Measurements from ENCODE around the gene SMARCAL1. TPM values are rescaled to one million over a fixed set of nuclear protein-coding genes. Genes with fewer than 3 reads are reported as not detected.

Gene SMARCAL1
- total and polyA plus RNA-seq, 4 donors, result 3.4 to 9.3 (median 5.4) TPM

GRCh38 chr2:216490061-216490460, 77.8 kb downstream of the SMARCAL1 start:
- no peaks in the 10 kb centered on the region for H3K27me3 ChIP-seq (ENCODE audit: control insufficient read depth in 4 of 4, insufficient read depth in 4 of 4, low read length in 3 of 4)
- no peak for DNase-seq (ENCODE audit: low spot score)
- WGBS, result 78% methylated on average over 1 of the region's 1 CpG
- no peaks in the 10 kb centered on the region for H3K4me1 ChIP-seq (ENCODE audit: control insufficient read depth in 4 of 4, insufficient read depth in 4 of 4, low read length in 3 of 4)
- TF ChIP-seq CTCF (IDR thresholded peaks at IDR 0.05; ENCODE audit: low read depth, low read length, missing input control), result no peak
- no peak for TF ChIP-seq MAX (IDR thresholded peaks at IDR 0.05)
- no peak for TF ChIP-seq ATF3 (IDR thresholded peaks at IDR 0.05)
- TF ChIP-seq SP1 (IDR thresholded peaks at IDR 0.05), result no peak
- TF ChIP-seq FOXA1 (IDR thresholded peaks at IDR 0.05), result no peak
- no peak overlapping the region for H3K4me3 ChIP-seq (ENCODE audit: low read depth in 1 of 3, low read length in 3 of 3)
- H3K36me3 ChIP-seq (ENCODE audit: control insufficient read depth in 4 of 4, insufficient read depth in 3 of 4, low read depth in 1 of 4, low read length in 3 of 4), result no peaks in the 10 kb centered on the region
- H3K9ac ChIP-seq (ENCODE audit: low read depth in 1 of 2, low read length in 2 of 2), result no peak overlapping the region
- no peak overlapping the region for H3K27ac ChIP-seq (ENCODE audit: low read depth in 1 of 2, low read length in 2 of 2)
- no peaks in the 10 kb centered on the region for H3K9me3 ChIP-seq (ENCODE audit: control insufficient read depth in 4 of 4, low read length in 3 of 4)

- Histone ChIP-seq H3K36me3 (ENCODE audit: control insufficient read depth in 4 of 4, insufficient read depth in 3 of 4, low read depth in 1 of 4, low read length in 3 of 4) (no peaks in the 10 kb centered on the region), H3K4me1 (ENCODE audit: control insufficient read depth in 4 of 4, insufficient read depth in 4 of 4, low read length in 3 of 4) (no peaks in the 10 kb centered on the region), H3K27ac (ENCODE audit: low read depth in 1 of 2, low read length in 2 of 2) (no peak overlapping the region), H3K9me3 (ENCODE audit: control insufficient read depth in 4 of 4, low read length in 3 of 4) (no peaks in the 10 kb centered on the region), H3K9ac (ENCODE audit: low read depth in 1 of 2, low read length in 2 of 2) (no peak overlapping the region), H3K4me3 (ENCODE audit: low read depth in 1 of 3, low read length in 3 of 3) (no peak overlapping the region), H3K27me3 (ENCODE audit: control insufficient read depth in 4 of 4, insufficient read depth in 4 of 4, low read length in 3 of 4) (no peaks in the 10 kb centered on the region)
- DNase-seq (ENCODE audit: low spot score), result no peak
- TF ChIP-seq RXRA (IDR thresholded peaks at IDR 0.05) (no peak), YY1 (IDR thresholded peaks at IDR 0.05) (no peak), RAD21 (IDR thresholded peaks at IDR 0.05) (no peak), FOXA1 (IDR thresholded peaks at IDR 0.05) (no peak), FOXA2 (IDR thresholded peaks at IDR 0.05) (no peak), HNF4A (conservative IDR thresholded peaks at IDR 0.05) (no peak), ATF3 (IDR thresholded peaks at IDR 0.05) (no peak), CTCF (IDR thresholded peaks at IDR 0.05; ENCODE audit: low read depth, low read length, missing input control) (no peak), GABPA (IDR thresholded peaks at IDR 0.05 in 1 of 2, conservative IDR thresholded peaks at IDR 0.05 in 1 of 2) (no peak), NR2F2 (IDR thresholded peaks at IDR 0.05) (no peak), ZBTB33 (IDR thresholded peaks at IDR 0.05) (no peak), TAF1 (conservative IDR thresholded peaks at IDR 0.05) (no peak), JUND (IDR thresholded peaks at IDR 0.05) (no peak), SP1 (IDR thresholded peaks at IDR 0.05) (no peak), EGR1 (IDR thresholded peaks at IDR 0.05; ENCODE audit: low read depth in 2 of 2) (no peak), HNF4G (IDR thresholded peaks at IDR 0.05) (no peak)
- 84% methylated on average over 9 of the region's 9 CpGs for WGBS
Measured at GRCh38 chr2:216491793-216492596, 79.7 kb downstream of the SMARCAL1 start.

All from liver (tissue), 9 donors.